Measurements from ENCODE around the gene GDAP2.

GRCh38 chr1:117894078-117894477 is 35.3 kb downstream of the GDAP2 start:
- TF ChIP-seq CTCF (IDR thresholded peaks at IDR 0.05) = no peak
- TF ChIP-seq EZH2 (IDR thresholded peaks at IDR 0.05; ENCODE audit: borderline replicate concordance, insufficient read depth, low read depth, low read length, poor library complexity, severe bottlenecking) = no peak

All from B cell (primary cell).